ENCODE data around the gene SLITRK4.

Gene SLITRK4

DNA sequence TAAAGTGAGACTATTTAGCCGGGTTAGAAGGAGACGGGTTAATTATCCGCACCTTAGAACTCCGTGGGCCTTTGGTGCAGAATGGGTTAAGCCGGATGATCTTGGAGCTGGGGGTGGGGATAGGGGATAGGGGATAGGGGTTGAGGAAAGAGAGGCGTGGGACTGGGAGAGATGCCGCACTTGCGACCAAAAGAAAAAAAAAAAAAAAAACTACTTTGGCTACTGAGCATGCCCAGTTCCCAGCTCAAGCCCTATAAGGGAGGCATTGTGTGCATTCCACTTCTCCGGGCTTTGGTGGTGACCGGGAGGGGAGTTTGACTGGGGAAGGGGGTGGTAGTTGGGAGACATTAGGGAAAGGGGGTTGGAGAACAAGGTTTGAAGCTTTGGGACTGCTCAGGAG, at the start of gene SLITRK4:
SLITRK4 (minus strand) TSS at position 187 of the 400 bp plus-strand sequence. CDS start 4,993 bp downstream, outside the sequence.
- Histone ChIP-seq H3K4me3 (ENCODE audit: low read depth, low read length) (no peak within 1 kb of the TSS), H3K4me1 (ENCODE audit: control insufficient read depth, insufficient read depth, low read length, unreplicated experiment) (no peaks in the 10 kb centered on the region), H3K79me2 (ENCODE audit: control insufficient read depth, insufficient read depth, low read length, unreplicated experiment) (no peaks in the 10 kb centered on the region), H3K27me3 (ENCODE audit: insufficient read depth, low read length) (peaks cover 26% of the 10 kb centered on the region), H2AFZ (ENCODE audit: low read length, unreplicated experiment) (no peak within 1 kb of the TSS), H3K27ac (ENCODE audit: low read depth, low read length) (no peak within 1 kb of the TSS), H3K36me3 (ENCODE audit: insufficient read depth, low read length) (no peaks in the 10 kb centered on the region)

GRCh38 chrX:143683486-143683885, 47.6 kb upstream of the SLITRK4 start:
- no peaks in the 10 kb centered on the region for H3K27me3 ChIP-seq (ENCODE audit: insufficient read depth, low read length)
- no peaks in the 10 kb centered on the region for H3K36me3 ChIP-seq (ENCODE audit: insufficient read depth, low read length)
- H2AFZ ChIP-seq (ENCODE audit: low read length, unreplicated experiment), result no peak overlapping the region
- no peak overlapping the region for H3K27ac ChIP-seq (ENCODE audit: low read depth, low read length)
- H3K4me3 ChIP-seq (ENCODE audit: low read depth, low read length), result no peak overlapping the region
- no peaks in the 10 kb centered on the region for H3K4me1 ChIP-seq (ENCODE audit: control insufficient read depth, insufficient read depth, low read length, unreplicated experiment)
- H3K79me2 ChIP-seq (ENCODE audit: control insufficient read depth, insufficient read depth, low read length, unreplicated experiment), result no peaks in the 10 kb centered on the region

GRCh38 chrX:143674926-143675325, 39.0 kb upstream of the SLITRK4 start:
- no peak overlapping the region for H2AFZ ChIP-seq (ENCODE audit: low read length, unreplicated experiment)
- no peaks in the 10 kb centered on the region for H3K36me3 ChIP-seq (ENCODE audit: insufficient read depth, low read length)
- no peaks in the 10 kb centered on the region for H3K4me1 ChIP-seq (ENCODE audit: control insufficient read depth, insufficient read depth, low read length, unreplicated experiment)
- H3K79me2 ChIP-seq (ENCODE audit: control insufficient read depth, insufficient read depth, low read length, unreplicated experiment), result no peaks in the 10 kb centered on the region
- H3K27me3 ChIP-seq (ENCODE audit: insufficient read depth, low read length), result no peaks in the 10 kb centered on the region
- H3K27ac ChIP-seq (ENCODE audit: low read depth, low read length), result no peak overlapping the region
- H3K4me3 ChIP-seq (ENCODE audit: low read depth, low read length), result no peak overlapping the region

DNA sequence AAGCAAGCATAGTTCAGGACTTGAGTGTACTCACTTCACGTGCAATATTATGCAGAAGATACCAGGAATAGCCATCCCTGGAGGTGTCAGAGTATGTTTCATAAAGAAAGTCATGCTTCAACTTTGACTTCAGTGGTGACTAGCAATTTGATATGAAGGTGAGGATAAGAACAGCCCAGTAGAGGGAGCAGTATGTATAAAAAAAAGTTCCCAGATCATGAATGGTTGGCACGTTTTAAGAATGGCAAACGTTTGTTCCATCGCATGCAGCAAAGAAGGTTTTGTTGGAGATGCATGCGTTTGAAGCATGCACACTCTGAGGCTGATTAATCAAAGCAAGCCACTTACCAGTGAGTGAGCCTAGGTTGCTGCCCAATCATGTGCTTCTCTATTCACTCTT, 33.5 kb upstream of the SLITRK4 start:
- H3K36me3 ChIP-seq (ENCODE audit: insufficient read depth, low read length), result no peaks in the 10 kb centered on the region
- H3K27me3 ChIP-seq (ENCODE audit: insufficient read depth, low read length), result no peaks in the 10 kb centered on the region
- no peak overlapping the region for H2AFZ ChIP-seq (ENCODE audit: low read length, unreplicated experiment)

GRCh38 chrX:143664302-143664701, 28.4 kb upstream of the SLITRK4 start:
- Histone ChIP-seq H3K4me3 (ENCODE audit: low read depth, low read length) (no peak overlapping the region), H3K79me2 (ENCODE audit: control insufficient read depth, insufficient read depth, low read length, unreplicated experiment) (no peaks in the 10 kb centered on the region), H3K27me3 (ENCODE audit: insufficient read depth, low read length) (no peaks in the 10 kb centered on the region), H3K36me3 (ENCODE audit: insufficient read depth, low read length) (no peaks in the 10 kb centered on the region), H3K27ac (ENCODE audit: low read depth, low read length) (no peak overlapping the region), H2AFZ (ENCODE audit: low read length, unreplicated experiment) (no peak overlapping the region), H3K4me1 (ENCODE audit: control insufficient read depth, insufficient read depth, low read length, unreplicated experiment) (no peaks in the 10 kb centered on the region)

More for the DNA sequence above, 33.5 kb upstream of the SLITRK4 start:
- Histone ChIP-seq H3K79me2 (ENCODE audit: control insufficient read depth, insufficient read depth, low read length, unreplicated experiment) (no peaks in the 10 kb centered on the region), H3K27ac (ENCODE audit: low read depth, low read length) (no peak overlapping the region), H3K4me1 (ENCODE audit: control insufficient read depth, insufficient read depth, low read length, unreplicated experiment) (no peaks in the 10 kb centered on the region), H3K4me3 (ENCODE audit: low read depth, low read length) (no peak overlapping the region)

DNA sequence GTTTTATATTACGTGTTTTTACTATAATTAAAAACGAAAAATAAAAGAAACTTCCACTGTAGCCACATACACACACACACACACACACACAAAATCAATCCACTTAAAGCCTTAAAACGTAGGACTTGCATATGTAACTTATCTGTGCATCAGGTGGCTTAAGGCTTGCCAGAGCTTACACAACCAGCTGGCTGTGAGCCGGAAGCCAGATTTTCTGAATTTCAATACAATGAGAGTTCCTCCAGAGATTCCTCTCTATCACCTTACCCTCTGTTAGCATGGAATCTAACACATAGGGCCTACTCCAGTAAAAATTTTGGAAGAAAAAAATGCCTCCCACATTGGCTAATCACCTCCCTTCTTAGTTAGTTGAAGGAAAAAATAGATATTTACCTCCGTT, 27.9 kb upstream of the SLITRK4 start:
- Histone ChIP-seq H3K27me3 (ENCODE audit: insufficient read depth, low read length) (no peaks in the 10 kb centered on the region), H3K27ac (ENCODE audit: low read depth, low read length) (no peak overlapping the region), H3K79me2 (ENCODE audit: control insufficient read depth, insufficient read depth, low read length, unreplicated experiment) (no peaks in the 10 kb centered on the region), H3K4me3 (ENCODE audit: low read depth, low read length) (no peak overlapping the region), H3K4me1 (ENCODE audit: control insufficient read depth, insufficient read depth, low read length, unreplicated experiment) (no peaks in the 10 kb centered on the region), H3K36me3 (ENCODE audit: insufficient read depth, low read length) (no peaks in the 10 kb centered on the region), H2AFZ (ENCODE audit: low read length, unreplicated experiment) (no peak overlapping the region)

DNA sequence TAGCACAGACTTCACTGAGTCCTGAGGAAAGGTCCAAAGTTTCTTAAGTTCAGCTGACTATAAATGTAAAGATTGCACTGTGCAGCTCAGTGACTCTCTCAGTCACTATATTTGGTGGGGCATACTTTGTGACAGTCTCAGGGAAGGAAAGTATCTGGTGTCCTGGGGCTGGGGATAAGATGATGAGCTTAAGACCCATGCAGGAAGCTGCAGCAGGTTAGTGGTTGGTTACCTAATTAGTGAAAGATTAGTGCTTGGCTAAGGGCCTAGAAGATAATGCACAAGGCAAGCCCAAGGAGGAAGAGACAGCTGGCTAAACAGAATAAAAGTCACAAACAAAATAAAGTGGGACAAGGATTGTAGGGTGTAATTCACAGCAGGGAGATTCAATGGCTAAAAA, 25.4 kb upstream of the SLITRK4 start:
- Histone ChIP-seq H2AFZ (ENCODE audit: low read length, unreplicated experiment) (no peak overlapping the region), H3K79me2 (ENCODE audit: control insufficient read depth, insufficient read depth, low read length, unreplicated experiment) (no peaks in the 10 kb centered on the region), H3K27me3 (ENCODE audit: insufficient read depth, low read length) (no peaks in the 10 kb centered on the region), H3K36me3 (ENCODE audit: insufficient read depth, low read length) (no peaks in the 10 kb centered on the region), H3K4me3 (ENCODE audit: low read depth, low read length) (no peak overlapping the region), H3K4me1 (ENCODE audit: control insufficient read depth, insufficient read depth, low read length, unreplicated experiment) (no peaks in the 10 kb centered on the region), H3K27ac (ENCODE audit: low read depth, low read length) (no peak overlapping the region)

- Histone ChIP-seq H3K27ac (ENCODE audit: low read depth, low read length) (no peak overlapping the region), H3K4me1 (ENCODE audit: control insufficient read depth, insufficient read depth, low read length, unreplicated experiment) (no peaks in the 10 kb centered on the region), H2AFZ (ENCODE audit: low read length, unreplicated experiment) (no peak overlapping the region), H3K27me3 (ENCODE audit: insufficient read depth, low read length) (no peaks in the 10 kb centered on the region), H3K79me2 (ENCODE audit: control insufficient read depth, insufficient read depth, low read length, unreplicated experiment) (no peaks in the 10 kb centered on the region), H3K36me3 (ENCODE audit: insufficient read depth, low read length) (no peaks in the 10 kb centered on the region), H3K4me3 (ENCODE audit: low read depth, low read length) (no peak overlapping the region)
These were observed 12.8 kb upstream of the SLITRK4 start for GRCh38 chrX:143648705-143649104.

GRCh38 chrX:143642426-143642825, 6.5 kb upstream of the SLITRK4 start:
- Histone ChIP-seq H3K4me3 (ENCODE audit: low read depth, low read length) (no peak overlapping the region), H2AFZ (ENCODE audit: low read length, unreplicated experiment) (no peak overlapping the region), H3K4me1 (ENCODE audit: control insufficient read depth, insufficient read depth, low read length, unreplicated experiment) (no peaks in the 10 kb centered on the region), H3K79me2 (ENCODE audit: control insufficient read depth, insufficient read depth, low read length, unreplicated experiment) (no peaks in the 10 kb centered on the region), H3K27ac (ENCODE audit: low read depth, low read length) (no peak overlapping the region), H3K36me3 (ENCODE audit: insufficient read depth, low read length) (no peaks in the 10 kb centered on the region), H3K27me3 (ENCODE audit: insufficient read depth, low read length) (no peaks in the 10 kb centered on the region)

DNA sequence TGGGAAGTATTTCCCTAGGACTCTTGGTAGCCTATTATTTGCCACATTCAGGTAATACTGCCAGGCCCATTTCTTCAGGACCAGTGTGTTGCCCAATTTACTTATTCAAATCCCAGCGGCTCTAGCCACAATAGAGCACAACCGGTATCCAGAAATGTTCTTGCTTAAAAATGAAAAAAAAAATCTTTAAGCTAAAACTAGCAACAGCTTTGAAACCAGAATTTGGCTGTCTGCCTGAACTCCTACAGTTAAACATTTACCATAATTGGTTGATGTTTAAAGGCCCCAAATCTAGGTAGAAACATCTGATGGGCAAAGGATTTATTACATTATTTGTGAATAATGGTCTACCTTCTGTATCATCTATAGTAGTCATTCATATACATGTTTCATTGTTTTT, 930 bp upstream of the SLITRK4 start:
- Histone ChIP-seq H3K36me3 (ENCODE audit: insufficient read depth, low read length) (no peaks in the 10 kb centered on the region), H3K79me2 (ENCODE audit: control insufficient read depth, insufficient read depth, low read length, unreplicated experiment) (no peaks in the 10 kb centered on the region), H2AFZ (ENCODE audit: low read length, unreplicated experiment) (no peak overlapping the region), H3K27ac (ENCODE audit: low read depth, low read length) (no peak overlapping the region), H3K4me1 (ENCODE audit: control insufficient read depth, insufficient read depth, low read length, unreplicated experiment) (no peaks in the 10 kb centered on the region), H3K27me3 (ENCODE audit: insufficient read depth, low read length) (peaks cover 19% of the 10 kb centered on the region), H3K4me3 (ENCODE audit: low read depth, low read length) (no peak overlapping the region)

- Histone ChIP-seq H3K4me3 (ENCODE audit: low read depth, low read length) (no peak overlapping the region), H3K27ac (ENCODE audit: low read depth, low read length) (no peak overlapping the region), H3K27me3 (ENCODE audit: insufficient read depth, low read length) (peaks cover 26% of the 10 kb centered on the region)
These were observed 1.0 kb downstream of the SLITRK4 start for GRCh38 chrX:143634663-143635455.

More at GRCh38 chrX:143634663-143635455, 1.0 kb downstream of the SLITRK4 start:
- Histone ChIP-seq H2AFZ (ENCODE audit: low read length, unreplicated experiment) (no peak overlapping the region), H3K36me3 (ENCODE audit: insufficient read depth, low read length) (no peaks in the 10 kb centered on the region), H3K79me2 (ENCODE audit: control insufficient read depth, insufficient read depth, low read length, unreplicated experiment) (no peaks in the 10 kb centered on the region), H3K4me1 (ENCODE audit: control insufficient read depth, insufficient read depth, low read length, unreplicated experiment) (no peaks in the 10 kb centered on the region)
